CD4-positive, alpha-beta T cell treated with Interferon gamma for 1 hour (primary cell): ENCODE measurements around the gene GOLGA6L25.
"Not testable (repeated sequence)": the region's sequence is repeated elsewhere in the genome, so short reads cannot be mapped to it uniquely, and the experiment has no call there.

Experiments
- DNase-seq: peaks from one replicate; pipeline ENCODE4 v3.0.0-alpha.2; 2020

Gene GOLGA6L25, protein sequence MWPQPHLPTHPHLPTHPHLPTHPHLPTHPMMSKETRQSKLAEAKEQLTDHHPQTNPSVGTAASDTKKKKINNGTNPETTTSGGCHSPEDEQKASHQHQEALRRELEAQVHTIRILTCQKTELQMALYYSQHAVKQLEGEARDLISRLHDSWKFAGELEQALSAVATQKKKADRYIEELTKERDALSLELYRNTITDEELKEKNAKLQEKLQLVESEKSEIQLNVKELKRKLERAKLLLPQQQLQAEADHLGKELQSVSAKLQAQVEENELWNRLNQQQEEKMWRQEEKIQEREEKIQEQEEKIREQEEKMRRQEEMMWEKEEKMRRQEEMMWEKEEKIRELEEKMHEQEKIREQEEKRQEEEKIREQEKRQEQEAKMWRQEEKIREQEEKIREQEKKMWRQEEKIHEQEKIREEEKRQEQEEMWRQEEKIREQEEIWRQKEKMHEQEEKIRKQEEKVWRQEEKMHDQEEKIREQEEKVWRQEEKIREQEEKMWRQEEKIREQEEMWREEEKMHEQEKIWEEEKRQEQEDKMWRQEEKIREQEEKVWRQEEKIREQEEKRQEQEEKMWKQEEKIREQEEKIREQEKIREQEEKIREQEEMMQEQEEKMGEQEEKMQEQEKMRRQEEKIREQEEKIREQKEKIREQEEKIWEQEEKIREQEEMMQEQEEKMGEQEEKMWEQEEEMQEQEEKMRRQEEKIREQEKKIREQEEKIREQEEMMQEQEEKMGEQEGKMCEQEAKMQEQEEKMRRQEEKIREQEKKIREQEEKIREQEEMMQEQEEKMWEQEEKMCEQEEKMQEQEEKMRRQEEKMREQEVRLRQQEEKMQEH

DNA sequence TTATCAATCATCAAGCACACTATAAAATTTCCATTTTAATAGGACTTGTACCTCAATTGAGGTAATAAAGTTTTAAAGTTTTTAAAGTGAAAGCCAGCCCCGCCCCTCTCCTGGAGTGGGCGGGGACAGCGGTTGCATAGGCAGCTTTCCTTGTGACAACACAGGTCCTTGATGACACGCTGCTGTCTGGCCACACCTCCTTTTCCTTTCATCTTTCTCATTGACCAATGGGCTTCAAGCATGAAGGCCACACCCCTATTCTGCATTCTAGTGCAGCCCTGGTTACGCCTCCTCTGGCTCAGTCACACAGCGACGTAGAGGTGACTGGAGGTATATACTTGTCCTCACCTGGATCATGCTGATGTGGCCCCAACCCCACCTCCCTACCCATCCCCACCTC is at the start of gene GOLGA6L25:
Gene GOLGA6L25, plus strand, starts transcription at position 301 of the 400 bp plus-strand sequence. Its CDS starts 61 bp downstream, at position 362.
- not testable (repeated sequence) for DNase-seq

DNA sequence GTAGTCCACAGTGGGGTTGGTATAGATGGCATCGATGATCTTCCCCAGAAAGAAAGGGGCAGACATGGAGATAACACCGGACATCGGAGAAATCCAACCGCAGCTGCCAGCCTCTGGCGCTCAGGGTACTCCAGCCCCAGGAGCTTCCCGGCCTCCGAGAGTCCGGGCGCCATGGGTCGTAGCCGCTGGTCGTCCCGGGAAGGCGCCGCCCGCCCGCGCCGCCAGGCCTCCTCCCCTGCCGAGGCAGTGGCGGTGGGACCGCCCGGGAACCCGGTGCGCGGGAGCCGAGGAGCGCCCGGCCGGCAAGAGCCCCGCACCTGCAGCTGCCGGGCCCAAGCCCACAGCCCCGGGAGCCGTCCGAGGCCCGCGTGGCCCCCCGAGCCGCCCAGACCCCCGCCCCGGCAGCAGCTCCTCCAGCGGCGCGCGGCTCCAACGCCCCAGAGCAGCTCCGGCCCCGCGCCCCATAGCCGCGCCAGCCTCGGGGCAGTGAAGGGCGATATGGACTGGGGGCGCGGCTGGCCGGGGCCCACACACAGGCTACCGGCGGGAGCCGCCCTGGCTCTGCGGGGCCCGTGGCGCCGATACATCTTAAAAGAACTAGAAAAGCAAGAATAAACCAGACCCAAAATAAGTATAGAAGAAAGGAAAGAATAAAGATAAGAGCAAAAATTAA is 45.0 kb upstream of the GOLGA6L25 start:
- DNase-seq: not testable (repeated sequence)

DNA sequence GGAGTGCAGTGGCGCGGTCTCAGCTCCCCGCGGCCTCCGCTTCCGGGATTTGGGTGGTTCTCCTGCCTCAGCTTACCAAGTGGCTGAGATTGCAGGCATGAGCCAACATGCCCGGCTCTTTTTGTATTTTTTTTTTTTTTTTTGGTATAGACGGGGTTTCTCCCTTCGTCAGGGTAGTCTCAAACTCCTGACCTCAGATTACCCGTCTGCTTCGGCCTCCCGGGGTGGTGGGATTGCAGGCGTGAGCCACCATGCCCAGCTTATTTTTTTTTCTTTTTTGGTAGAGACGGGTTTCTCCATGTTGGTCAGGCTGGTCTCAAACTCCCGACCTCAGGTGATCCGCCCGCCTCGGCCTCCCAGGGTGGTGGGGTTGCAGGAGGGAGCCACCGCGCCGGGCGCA is 39.2 kb upstream of the GOLGA6L25 start:
- DNase-seq: not testable (repeated sequence)

DNA sequence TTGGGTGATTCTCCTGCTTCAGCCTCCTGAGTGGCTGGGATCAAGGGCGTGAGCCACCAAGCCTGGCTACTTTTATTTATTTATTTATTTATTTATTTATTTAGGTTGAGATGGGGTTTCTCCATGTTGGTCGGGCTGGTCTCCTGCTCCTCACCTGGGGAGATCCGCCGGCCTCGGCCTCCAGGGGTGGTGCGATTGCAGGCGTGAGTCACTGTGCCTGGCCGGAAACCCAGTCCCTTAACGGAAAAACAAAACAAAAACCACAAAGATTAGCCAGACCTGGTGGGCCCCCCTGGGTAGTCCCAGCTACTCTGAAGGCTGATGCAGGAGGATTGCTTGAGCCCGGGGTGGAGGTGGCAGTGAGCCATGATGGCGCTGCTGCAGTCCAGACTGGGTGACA is 38.2 kb upstream of the GOLGA6L25 start:
- DNase-seq: not testable (repeated sequence)

DNA sequence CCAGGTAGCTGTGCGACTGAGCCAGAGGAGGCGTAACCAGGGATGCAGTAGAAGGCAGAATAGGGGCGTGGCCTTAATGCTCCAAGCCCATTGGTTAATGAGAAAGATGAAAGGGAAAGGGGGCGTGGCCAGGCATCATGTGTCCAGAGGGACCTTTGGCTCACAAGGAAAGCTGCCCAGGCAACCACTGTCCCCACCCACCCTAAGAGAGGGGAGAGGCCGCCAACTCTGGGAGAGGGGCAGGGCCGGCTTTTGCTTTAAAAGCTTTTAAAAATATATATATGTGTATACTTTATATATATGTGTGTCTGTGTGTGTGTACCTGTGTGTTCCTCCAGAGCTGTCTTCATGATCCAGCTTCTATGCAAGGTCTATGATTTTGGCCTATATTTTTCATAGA is 20.4 kb upstream of the GOLGA6L25 start, which contains the start of gene GOLGA8G:
Gene GOLGA8G, minus strand, starts transcription at position 18 of the 400 bp plus-strand sequence. CDS start 62 bp downstream, outside the sequence.
- DNase-seq: not testable (repeated sequence)

DNA sequence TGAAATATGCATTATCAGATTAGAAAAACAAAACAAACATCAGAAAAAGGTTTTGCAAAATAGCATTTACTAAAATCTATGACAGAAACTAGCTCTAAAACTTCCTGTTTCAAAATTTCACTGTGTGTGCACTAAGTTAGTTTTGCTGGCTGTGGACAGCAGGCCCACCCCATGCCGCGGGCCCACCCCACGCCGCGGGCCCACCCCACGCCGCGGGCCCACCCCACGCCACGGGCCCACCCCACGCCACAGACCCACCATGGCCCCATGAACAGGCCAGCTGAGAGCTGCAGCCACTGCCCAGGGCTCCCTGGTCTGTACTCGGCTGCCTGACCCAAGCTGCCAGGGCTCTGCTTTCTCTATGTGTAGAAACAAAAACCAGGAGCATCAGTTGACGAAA is 20.0 kb downstream of the GOLGA6L25 start:
- DNase-seq: not testable (repeated sequence)

DNA sequence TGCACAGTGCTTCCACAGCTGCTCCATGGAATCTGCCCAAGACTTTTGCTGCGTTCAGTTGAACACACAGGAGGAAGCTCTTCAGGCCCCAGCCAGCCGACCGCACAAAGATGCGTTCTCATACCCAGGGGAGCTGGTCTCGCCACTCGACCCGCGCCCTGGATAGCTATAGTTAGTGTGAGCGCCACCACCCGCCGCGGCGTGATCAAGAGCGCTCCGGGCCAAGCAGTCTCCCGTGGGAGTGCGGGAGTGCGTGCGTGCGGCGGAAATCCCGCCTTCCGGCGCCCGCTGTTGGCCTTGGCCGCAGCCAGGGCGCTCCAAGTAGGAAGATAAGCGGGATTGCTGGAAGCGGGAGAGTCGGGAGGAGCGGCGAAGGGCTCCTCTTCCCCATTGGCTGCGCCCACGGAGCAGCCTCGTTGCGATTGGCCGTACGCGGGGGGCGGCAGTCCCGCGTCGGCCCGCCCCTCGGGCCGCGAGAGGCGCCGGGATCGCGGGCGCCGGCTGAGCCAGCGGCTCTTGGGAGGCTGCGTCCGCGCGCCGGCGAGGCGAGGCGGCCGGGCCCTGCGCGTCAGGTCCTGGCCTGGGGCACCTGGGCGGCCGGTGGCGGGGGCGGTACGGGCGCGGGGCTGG is 35.7 kb downstream of the GOLGA6L25 start:
- DNase-seq: not testable (repeated sequence)

DNA sequence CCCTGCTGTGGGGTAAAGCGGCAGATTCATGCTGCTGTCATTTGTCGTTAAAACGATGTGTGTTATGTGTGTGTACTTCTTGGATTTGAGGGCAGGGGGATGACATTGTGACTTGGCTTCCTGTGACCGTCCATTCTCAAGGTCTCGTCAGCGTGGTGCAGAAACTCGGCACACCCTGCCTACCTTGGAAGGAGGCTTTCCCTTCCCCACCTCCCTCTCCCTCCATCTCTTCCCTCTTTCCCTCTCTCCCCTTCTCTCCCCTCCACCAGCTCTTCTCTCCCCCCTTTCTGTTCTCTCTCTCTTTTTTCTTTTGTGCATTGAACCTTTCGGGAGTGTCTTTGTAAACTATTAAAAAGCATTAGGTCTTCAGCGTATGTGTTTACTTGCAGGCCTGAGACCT is 36.4 kb downstream of the GOLGA6L25 start:
- DNase-seq: not testable (repeated sequence)

DNA sequence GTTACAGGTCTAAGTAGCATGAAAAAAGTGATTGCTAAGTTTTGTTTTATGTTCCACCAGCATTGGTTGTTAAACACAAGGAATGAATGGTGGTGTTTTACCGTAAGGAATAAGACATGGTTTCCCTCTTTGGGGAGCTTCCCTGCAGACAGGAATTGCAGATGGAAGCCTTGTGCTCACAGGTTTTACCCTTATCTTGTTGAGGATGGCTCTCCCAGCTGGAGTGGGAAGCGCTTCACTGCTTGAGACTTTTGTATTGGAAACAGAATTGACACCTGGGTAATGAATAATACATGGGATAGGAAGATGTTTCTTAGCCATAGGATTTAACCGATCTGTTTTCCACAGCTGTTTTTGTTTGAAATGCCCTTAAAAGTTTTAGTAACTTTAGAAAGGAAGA is 39.0 kb downstream of the GOLGA6L25 start:
- DNase-seq: not testable (repeated sequence)

DNA sequence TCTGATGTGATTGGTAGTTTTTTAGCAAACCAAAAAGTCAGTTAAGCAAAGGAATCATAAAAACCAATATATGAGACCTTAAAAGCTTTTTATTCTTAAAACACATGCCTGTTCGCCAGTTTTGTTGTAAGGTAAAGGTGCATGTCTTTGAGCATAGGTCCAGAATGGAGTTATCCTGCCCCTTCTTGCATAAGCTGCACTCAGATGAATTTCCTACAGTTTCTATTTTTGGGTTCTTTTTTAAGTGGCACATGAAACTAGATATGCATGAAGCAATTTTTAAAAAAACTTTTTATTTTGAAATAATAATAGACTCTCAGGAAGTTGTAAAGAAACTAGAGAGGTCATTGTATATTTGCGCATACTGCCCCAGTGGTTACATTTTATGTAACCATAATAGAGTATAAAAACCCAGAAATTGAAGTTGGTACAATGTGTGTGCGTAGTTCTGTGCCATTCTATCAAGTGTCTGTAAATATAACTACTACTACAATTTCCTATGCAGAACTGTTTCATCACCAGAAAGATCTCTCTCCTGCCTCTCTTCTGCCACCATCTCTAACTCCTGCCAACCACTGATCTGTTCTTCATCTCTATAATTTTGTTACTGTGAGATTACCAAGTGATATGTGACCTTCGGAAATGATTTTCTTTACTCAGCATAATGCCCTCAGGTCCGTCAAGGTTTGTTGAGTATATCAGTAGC is 40.2 kb downstream of the GOLGA6L25 start:
- not testable (repeated sequence) for DNase-seq

DNA sequence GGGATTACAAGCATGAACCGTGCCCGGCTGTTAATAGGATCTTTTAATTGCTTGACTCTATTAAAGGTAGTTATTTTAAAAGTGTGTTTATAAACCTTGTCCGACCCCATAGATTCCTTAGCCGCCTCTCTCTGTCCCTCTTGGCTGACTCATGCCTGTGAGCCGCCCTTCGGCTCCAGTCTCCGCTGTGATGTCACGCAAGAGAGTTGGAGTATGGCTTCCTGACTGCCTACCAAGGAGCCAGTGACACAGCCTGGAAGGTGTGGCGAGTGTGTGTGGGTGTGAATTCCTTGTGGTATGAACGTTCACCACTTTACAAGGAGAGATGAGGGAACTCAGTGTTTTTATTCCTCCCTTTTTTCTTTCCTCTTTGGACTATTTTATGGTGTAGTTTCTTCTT is 44.1 kb downstream of the GOLGA6L25 start:
- not testable (repeated sequence) for DNase-seq

DNA sequence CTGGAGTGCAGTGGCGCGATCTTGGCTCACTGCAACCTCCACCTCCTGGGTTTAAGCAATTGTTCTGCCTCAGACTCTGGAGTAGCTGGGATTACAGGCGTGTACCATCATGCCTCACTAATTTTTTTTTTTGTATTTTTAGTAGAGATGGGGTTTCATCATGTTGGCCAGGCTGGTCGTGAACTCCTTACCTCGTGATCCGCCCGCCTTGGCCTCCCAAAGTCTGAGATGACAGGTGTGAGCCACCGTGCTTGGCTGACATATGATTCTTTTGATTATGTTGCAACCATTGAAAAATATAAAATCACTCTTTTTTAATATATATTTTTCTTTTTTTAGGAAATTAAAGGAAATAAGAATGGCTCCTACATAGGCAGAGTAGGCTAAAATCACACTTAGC is 44.8 kb downstream of the GOLGA6L25 start:
- DNase-seq: not testable (repeated sequence)

DNA sequence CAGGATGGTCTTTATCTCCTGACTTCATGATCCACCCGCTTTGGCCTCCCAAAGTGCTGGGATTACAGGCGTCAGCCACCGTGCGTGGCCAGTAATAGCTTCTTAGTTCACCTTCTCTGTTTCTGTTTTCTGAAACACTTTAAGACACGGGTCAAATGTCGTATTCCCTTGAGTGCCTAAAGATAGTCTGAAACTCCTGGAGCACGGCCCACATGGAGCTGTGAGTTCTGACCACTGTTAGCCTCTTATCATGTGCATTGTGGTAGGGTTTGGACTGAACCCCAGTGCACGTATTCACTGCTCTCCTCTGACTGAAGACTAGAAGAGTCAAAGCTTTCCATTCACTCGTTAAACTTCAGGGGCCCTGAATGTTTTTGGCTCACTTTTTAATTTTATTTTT is 48.8 kb downstream of the GOLGA6L25 start:
- not testable (repeated sequence) for DNase-seq
